B cell (primary cell): ENCODE data around the gene FRYL.

ENCODE experiments used
- EZH2 ChIP-seq: IDR thresholded peaks from 2 replicates; pipeline ENCODE4 v1.6.1; 2012; ENCODE audit warnings: borderline replicate concordance, low read depth, mild to moderate bottlenecking, moderate library complexity, low read length; ENCODE audit not compliant: insufficient read depth, poor library complexity, severe bottlenecking
- TF ChIP-seq, protein P1 (sequence below): fragments of 200-600 bp; IDR thresholded peaks from one replicate; pipeline ENCODE4 v1.8.0; 2022; ENCODE audit warnings: antibody characterized with exemption, mild to moderate bottlenecking

- TF ChIP-seq, protein P1, sequence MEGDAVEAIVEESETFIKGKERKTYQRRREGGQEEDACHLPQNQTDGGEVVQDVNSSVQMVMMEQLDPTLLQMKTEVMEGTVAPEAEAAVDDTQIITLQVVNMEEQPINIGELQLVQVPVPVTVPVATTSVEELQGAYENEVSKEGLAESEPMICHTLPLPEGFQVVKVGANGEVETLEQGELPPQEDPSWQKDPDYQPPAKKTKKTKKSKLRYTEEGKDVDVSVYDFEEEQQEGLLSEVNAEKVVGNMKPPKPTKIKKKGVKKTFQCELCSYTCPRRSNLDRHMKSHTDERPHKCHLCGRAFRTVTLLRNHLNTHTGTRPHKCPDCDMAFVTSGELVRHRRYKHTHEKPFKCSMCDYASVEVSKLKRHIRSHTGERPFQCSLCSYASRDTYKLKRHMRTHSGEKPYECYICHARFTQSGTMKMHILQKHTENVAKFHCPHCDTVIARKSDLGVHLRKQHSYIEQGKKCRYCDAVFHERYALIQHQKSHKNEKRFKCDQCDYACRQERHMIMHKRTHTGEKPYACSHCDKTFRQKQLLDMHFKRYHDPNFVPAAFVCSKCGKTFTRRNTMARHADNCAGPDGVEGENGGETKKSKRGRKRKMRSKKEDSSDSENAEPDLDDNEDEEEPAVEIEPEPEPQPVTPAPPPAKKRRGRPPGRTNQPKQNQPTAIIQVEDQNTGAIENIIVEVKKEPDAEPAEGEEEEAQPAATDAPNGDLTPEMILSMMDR = no peak
- no peak for TF ChIP-seq EZH2
Observed at GRCh38 chr4:48591372-48591771, 188.7 kb downstream of the FRYL start.
